Stromal cell of bone marrow (primary cell): ENCODE results near the gene CARS1.

Experiments used
- DNase-seq: peaks from one replicate; pipeline ENCODE4 v3.0.0-alpha.2; 2012; ENCODE audit warnings: low read depth

CARS1 gene

GRCh38 chr11:3037945-3038271, 19.3 kb downstream of the CARS1 start:
- DNase-seq, result no peak

GRCh38 chr11:3037040-3037944, 19.9 kb downstream of the CARS1 start:
- peak; percentile 46 for DNase-seq

DNA sequence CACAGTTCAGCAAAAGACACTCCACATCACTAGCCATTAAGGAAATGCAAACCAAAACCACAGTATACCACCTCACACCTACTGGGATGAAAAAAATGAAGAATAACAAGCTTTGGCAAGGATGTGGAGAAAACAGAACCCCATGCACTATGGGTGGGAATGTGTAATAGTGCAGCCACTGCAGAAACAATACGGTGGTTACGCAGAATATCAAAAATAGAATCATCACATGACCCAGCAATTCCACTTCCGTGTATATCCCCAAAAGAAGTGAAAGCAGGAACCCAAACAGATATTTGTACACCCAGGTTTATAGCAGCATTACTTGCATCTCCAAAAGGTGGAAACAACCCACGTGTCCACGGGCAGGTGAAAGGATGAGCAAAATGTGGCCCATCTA, 20.8 kb downstream of the CARS1 start:
- no peak for DNase-seq

- DNase-seq, result no peak
Observed at GRCh38 chr11:3035333-3035732, 21.9 kb downstream of the CARS1 start.

- DNase-seq, result no peak
Observed at GRCh38 chr11:3030289-3031070, 26.7 kb downstream of the CARS1 start.

DNA sequence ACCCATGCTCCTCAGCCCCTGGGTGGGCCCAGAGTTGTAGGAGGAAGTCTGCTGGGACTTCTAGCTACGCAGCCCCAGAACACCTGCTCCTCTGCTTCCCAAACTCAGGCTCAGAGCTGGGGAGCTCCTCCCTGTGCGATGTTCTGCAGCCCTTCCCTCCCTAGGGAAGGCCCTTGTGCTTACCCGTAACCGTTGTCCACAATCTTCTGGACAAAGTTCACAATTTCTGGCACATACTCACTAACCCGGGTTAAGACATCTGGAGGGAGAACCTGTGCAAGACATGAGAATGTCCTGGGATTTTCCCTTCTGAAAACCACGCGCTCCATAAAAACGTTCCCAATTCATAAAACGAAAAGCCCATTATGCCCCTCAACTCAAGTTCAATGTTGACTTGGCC, 28.4 kb downstream of the CARS1 start:
- no peak for DNase-seq

DNA sequence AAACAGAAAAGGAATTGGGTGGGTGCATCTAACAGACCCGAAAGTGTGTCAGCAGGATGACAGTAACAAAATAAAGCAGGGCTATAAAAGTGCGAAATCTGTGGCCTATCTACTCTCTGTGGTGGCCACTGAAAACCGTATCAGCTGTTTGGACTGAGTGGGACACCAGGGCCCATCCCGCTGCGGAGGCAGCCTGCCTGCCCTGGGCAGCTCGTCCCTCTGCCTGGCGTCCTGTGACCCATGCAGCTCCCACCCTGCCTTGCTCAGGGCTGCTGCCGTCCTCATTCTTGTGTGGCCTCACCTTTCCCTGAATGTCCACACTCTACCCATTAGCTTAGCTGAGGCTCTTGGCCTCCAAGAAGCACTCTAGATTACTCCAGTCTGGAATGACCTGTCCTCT, 30.4 kb downstream of the CARS1 start:
- no peak for DNase-seq

- no peak for DNase-seq
Observed at GRCh38 chr11:3022982-3023381, 34.2 kb downstream of the CARS1 start.

DNA sequence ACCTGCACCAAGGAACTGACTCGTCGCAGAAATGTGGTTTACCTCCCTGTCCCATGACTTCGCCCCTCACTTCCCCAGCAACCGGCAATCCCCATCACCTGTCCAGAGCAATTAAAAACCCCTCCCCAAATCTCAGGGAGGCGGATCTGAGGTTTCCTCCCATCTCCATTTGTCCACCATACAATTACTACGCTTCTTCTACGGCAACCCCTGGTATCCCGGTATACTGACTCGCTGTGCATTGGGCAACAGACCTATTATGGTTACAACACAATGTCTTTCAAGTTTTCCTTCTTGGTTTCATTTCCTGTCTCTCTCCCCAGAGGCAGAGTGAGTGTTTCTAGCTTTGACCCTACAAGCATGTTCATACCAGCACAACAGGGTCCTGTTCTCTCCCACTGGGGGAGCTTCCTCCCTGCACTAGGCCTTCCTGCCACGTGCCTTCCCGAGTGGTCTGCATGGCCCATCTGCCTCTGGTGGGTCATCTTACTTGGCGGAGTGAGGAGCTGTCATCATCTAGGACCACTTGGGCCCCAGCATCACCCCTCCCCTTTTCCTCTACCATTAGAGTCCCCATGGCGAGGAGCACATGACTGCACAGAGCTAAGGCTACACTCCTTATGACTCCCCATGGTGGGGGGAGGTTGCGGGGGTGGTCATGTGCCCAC, 34.8 kb downstream of the CARS1 start:
- peak; percentile 73 for DNase-seq

GRCh38 chr11:3021125-3021524, 36.1 kb downstream of the CARS1 start:
- no peak for DNase-seq

DNA sequence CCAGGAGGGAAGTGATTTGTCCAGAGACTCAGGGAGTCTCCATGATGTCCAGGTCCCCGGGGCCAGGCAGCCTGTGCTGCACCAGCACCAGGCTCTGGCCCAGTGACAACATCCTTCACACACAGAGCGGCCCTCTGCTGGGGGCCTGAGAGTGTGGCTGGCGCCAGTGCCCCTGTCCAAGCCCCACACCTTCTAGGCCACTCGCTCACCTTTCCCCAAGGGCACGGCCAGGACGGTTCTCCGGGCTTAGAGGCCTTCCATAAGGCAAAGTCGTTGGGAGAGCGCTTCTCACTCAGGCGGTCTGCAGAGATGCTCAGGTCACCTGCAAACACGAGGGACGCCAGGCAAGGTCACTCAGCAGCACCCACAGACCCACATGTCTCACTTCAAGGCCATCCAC, 37.2 kb downstream of the CARS1 start:
- DNase-seq, result no peak

DNA sequence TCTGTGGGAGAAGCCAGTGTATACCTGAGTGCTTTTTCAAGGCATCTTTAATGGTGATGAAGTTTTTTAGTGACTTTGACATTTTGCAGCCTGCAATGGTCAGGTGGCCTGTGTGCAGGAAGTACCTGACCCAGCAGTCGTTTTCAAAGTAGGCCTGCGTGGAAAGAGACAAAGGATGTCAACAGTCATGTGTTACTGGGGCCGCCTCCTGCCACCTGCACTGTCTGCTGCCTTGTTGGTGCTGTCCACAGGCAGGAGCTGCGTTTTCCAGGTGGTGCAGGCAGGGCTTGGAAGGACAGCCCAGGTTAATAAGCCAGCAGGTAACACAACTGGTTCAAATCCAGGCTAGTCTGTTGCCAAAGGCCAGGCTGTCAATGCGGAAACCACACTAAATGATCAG, 38.6 kb downstream of the CARS1 start:
- no peak for DNase-seq

DNA sequence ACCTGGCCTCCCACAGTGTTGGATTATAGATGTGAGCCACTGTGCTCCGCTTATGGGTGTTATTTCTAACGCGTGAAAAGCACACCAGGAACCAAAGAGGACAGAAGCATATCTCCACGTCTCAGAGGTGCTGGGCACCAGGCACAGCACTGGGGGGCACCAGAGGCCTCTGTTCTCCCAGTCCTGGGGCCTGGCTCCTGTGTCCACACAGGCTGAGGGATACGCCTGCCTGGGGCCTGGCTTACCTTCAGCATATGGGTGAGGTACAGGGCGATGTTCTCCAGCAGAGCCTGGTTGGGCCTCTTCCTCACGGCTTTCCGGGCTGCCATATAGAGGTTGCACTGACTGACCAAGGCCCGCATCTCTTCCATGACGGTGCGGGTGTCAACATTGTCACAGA, 40.4 kb downstream of the CARS1 start:
- no peak for DNase-seq

- no peak for DNase-seq
Observed at GRCh38 chr11:3015796-3016195, 41.4 kb downstream of the CARS1 start.

DNA sequence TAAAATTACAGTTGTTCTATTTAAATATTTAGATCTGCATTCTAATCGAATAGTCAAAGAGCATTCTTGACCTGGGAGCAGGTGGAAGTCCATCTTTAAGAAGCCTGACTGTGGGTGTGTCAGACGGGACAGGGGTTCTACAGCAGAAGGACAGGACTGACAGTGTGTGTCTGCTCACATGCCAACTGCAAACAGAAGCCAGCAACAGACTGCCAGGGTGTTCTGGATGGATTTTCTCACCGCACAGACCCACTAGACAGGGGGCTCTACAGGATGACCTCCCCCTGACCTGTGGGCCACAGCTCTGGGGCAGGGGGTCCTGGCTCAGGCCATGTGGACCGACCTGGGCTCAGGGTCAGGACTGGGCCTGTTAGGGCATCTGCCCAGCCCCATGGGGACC, 42.3 kb downstream of the CARS1 start:
- DNase-seq, result no peak

GRCh38 chr11:3014057-3014938, 42.9 kb downstream of the CARS1 start:
- DNase-seq, result no peak

- no peak for DNase-seq
Observed at GRCh38 chr11:3011891-3012885, 45.0 kb downstream of the CARS1 start.

GRCh38 chr11:3010521-3011275, 46.5 kb downstream of the CARS1 start:
- DNase-seq, result no peak

GRCh38 chr11:3010004-3010403, 47.2 kb downstream of the CARS1 start:
- no peak for DNase-seq

DNA sequence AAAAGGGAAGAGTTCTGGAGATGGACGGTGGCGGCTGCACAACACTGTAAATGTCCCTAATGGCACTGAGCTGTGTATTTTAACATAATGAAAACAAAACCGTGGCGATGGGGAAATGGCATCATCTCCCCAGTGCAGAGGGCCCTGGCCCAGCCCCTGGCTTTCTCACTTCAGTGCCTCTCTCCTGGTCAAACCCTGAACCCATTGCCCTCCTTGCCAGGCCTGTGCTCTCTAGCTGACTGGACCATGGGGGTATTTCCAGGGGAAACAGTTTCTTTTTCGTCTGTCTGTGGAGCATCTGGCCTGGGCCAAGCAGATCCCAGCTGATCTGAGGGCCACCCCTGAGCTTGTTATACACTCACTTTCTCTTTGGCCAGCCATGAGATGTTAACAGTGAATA, 47.7 kb downstream of the CARS1 start:
- no peak for DNase-seq
